Measurements from ENCODE around the gene SPOCK1.

SPOCK1 gene

DNA sequence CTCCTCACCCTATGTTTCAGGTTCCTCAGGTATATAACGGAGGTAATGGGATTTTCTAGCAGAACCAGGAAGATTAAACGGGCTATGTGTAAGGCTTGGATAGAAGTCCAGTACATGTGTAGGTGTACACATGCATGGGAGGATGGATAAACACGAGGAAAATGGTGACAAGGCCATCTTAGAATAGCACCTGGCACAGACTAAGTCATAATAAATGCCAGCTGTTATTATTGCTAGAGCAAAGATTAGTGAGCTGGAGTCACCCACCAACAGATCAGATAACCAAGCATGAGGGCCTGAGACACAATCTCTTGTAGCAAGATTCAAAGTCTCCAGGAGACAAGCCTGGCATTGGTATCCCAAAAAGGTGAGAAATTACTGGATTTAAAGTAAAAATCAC, 21.1 kb downstream of the SPOCK1 start:
- ATAC-seq (replicated peaks) (no peak), DNase-seq (no peak)
- no peaks in the 10 kb centered on the region for H3K4me1 Mint-ChIP-seq
- peaks cover 0 to 2% of the 10 kb centered on the region in 2 donors for H3K9me3 Mint-ChIP-seq
- peaks cover 3 to 11% of the 10 kb centered on the region in 2 donors for H3K27me3 Mint-ChIP-seq
- H3K36me3 Mint-ChIP-seq = no peaks in the 10 kb centered on the region
- H3K4me3 Mint-ChIP-seq = no peak overlapping the region
- H3K27ac Mint-ChIP-seq = no peak overlapping the region

DNA sequence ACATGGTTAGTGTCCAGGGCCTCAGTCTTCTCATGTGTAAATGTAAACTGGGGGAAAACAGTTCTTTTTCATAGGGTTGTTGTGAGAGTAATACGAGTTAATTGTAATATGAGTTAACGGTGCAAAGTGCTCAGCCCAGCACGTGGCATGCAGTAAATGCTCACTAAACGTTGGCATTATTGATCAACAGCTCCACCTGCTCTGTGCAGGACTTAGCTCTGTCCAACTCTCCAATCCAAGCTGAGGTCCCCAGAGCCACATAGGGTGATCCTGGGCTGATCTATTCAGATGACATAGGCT, 28.3 kb downstream of the SPOCK1 start:
- peaks cover 20 to 27% of the 10 kb centered on the region in 2 donors for H3K27me3 Mint-ChIP-seq

DNA sequence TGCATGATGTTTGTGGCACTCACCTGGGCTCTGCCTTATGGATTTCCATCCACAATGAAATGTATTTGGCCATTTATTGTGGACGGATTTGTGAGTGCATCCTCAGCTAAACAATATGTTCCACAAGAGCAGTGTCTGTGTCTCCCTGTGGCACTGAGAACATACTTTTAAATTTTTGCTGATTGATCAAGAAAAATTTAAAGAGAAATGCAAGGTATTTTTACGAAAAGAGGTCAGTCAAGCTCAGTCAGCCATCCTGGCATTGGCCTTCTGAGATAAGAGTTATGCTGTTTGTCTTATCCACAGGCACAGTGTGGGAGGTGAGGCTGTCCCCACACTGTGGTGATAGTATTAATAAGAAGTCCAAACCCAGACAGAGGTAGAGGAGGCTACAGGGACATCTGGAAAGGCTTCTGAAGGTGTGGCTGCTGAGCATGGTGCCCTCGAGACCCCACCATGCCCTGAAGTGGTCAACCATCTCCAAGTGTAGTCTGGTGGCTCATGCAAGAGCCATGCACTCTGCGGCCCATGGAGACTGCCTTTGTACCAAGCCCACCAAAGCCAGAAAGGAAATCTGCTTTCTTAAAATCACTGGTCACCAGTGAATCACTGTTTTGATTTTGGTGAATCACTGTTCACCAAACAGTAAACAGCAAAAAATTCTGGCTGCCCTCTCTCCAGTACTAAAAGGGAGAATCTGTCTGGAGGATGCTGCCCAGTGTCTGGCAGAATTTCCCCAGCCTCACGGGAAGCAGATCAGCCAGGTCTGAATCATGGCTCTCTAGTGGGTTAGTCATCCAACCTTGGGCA, 28.8 kb downstream of the SPOCK1 start:
- peaks cover 20 to 27% of the 10 kb centered on the region in 2 donors for H3K27me3 Mint-ChIP-seq
- ATAC-seq (replicated peaks) = no peak
- no peak overlapping the region for H3K27ac Mint-ChIP-seq
- H3K9me3 Mint-ChIP-seq = peaks cover 0 to 2% of the 10 kb centered on the region in 2 donors
- no peak for DNase-seq
- H3K4me1 Mint-ChIP-seq = no peaks in the 10 kb centered on the region
- no peak overlapping the region for H3K4me3 Mint-ChIP-seq
- H3K36me3 Mint-ChIP-seq = no peaks in the 10 kb centered on the region

More for the DNA sequence above, 28.3 kb downstream of the SPOCK1 start:
- no peak overlapping the region for H3K4me3 Mint-ChIP-seq
- H3K9me3 Mint-ChIP-seq = peaks cover 0 to 2% of the 10 kb centered on the region in 2 donors
- DNase-seq (no peak), ATAC-seq (replicated peaks) (no peak)
- no peaks in the 10 kb centered on the region for H3K4me1 Mint-ChIP-seq
- no peak overlapping the region for H3K27ac Mint-ChIP-seq
- no peaks in the 10 kb centered on the region for H3K36me3 Mint-ChIP-seq

DNA sequence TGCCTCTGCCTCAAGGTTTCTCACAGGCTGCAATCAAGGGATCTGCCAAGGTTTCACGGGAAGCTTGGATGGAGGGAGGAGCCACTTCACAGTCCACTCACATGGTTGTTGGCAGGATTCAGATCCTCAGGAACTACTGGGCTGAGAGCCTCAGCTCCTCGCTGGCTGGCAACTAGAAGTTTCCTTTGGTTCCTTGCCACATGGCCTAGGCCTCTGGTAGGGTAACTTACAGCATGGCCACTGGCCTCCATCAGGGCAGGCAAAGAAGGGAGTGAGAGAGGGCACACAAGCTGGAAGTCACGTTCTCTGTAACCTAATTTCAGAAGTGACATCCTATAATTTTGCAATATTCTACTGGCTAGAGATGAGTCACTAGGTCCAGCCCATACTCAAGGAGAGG, 32.2 kb downstream of the SPOCK1 start:
- Mint-ChIP-seq H3K4me3 (no peak overlapping the region), H3K4me1 (no peaks in the 10 kb centered on the region), H3K27ac (no peak overlapping the region), H3K27me3 (peaks cover 8 to 24% of the 10 kb centered on the region in 2 donors), H3K36me3 (no peaks in the 10 kb centered on the region), H3K9me3 (no peaks in the 10 kb centered on the region)
- no peak for DNase-seq
- ATAC-seq (replicated peaks) = no peak

DNA sequence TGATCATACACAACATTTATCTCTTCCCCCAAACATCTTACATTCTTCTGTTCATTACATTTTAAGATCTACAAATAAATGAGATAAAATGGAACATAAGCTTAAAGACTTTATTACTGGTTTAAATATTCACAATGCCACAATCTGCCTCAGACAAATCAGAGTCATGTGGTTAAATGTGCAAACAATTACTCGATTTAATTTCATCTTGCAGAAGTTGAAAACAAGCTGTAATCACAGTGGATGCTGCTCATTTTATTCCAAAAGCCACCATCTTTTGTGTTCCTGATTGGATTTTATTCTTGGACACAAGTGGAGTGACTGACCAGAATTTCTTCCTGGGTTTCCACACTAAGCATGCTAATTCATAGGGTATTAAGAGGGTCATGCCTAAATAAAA, 33.2 kb downstream of the SPOCK1 start:
- ATAC-seq (replicated peaks) = no peak

DNA sequence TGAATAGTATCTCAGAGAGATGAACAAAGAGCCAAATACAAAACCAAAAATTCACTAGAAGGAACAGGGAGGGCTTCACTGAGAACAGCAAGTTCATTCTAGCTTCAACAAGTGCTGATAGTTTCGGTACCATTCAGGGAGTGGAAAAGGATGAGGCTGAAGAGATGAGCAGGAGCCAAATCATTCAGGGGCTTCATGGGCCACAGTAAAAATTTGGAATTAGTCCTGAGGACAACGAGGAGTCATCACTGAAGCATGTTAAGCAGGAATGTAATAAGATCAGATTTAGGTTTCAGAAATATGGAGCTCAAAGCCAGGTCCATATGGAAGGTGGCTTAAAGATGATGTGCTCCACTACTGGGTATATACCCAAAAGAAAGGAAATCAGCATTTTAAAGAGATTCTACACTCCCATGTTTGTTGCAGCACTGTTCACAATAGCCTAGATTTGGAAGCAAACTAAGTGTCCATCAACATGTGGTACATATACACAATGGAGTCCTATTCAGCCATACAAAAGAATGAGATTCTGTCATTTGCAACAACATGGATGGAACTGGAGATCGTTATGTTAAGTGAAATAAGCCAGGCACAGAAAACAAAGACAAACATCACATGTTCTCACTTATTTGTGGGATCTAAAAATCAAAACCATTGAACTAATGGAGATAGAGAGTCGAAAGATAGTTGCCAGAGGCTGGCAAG, 36.2 kb downstream of the SPOCK1 start:
- ATAC-seq (replicated peaks) = no peak
- Mint-ChIP-seq H3K4me3 (no peak overlapping the region), H3K4me1 (no peaks in the 10 kb centered on the region), H3K27me3 (peaks cover 0 to 13% of the 10 kb centered on the region in 2 donors), H3K9me3 (no peaks in the 10 kb centered on the region), H3K36me3 (no peaks in the 10 kb centered on the region), H3K27ac (no peak overlapping the region)
- DNase-seq = no peak

More for the DNA sequence above, 33.2 kb downstream of the SPOCK1 start:
- no peak for DNase-seq
- Mint-ChIP-seq H3K4me3 (no peak overlapping the region), H3K27ac (no peak overlapping the region), H3K27me3 (peaks cover 0 to 18% of the 10 kb centered on the region in 2 donors), H3K36me3 (no peaks in the 10 kb centered on the region), H3K9me3 (no peaks in the 10 kb centered on the region), H3K4me1 (no peaks in the 10 kb centered on the region)

DNA sequence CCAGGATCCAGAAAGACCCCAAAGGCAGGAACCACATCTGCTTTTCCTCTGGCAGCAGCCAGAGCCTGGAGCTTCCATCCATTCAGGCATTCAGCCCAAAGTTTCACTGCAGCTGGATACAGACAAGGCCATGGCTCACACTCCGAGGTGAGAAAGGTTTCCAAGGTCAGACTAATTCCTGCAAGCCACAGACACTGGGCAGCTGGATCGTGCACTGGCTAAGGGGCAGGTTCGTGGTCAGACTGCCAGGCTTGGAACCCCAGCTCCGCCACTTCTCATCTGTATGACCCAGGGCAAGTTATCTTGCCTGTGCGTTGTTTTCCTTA, 36.9 kb downstream of the SPOCK1 start:
- Mint-ChIP-seq H3K4me1 (no peaks in the 10 kb centered on the region), H3K36me3 (no peaks in the 10 kb centered on the region), H3K4me3 (no peak overlapping the region), H3K9me3 (no peaks in the 10 kb centered on the region), H3K27ac (no peak overlapping the region), H3K27me3 (peaks cover 0 to 13% of the 10 kb centered on the region in 2 donors)
- DNase-seq = no peak
- ATAC-seq (replicated peaks) = no peak

DNA sequence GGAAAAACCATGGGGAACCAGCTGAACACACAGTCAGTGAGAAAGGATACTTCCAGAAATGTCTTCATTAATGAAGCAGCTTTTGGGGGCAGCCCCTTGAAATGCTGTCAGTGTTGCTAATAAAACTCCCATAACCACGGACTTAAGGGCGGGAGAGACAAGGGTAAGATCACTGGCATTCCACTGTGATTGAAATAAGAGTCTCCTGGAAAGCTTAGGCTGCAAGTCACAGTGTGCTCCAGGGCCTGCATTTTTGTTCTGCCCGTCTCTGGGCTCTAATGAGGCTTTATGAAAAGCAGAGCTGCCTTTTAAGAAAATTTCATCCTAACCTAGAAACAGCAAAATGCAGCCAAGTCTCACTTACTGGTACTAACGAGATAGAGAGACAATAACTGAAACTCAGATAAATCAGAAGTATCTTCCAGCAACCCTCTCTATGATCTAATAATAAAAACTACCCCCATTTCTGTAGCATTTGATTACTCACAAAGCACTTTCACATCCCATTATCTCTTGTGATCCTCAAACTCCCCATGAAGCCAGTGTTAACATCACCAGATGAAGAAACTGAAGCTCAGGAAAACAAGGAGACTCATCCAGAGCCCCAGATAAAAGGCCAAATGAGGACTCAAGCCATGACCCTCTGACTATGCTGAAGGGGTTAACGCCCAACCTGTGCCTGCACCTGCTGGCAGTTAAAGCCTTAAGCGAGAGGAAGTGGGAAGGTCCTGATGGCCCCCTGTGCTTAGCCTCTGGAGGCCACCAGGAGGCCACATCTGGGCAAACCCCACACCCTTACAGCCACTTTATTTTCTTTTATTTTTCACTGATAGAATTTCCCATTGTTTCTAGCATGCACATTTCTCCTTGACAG, 37.5 kb downstream of the SPOCK1 start:
- Mint-ChIP-seq H3K9me3 (no peaks in the 10 kb centered on the region), H3K4me3 (no peak overlapping the region), H3K27me3 (peaks cover 0 to 13% of the 10 kb centered on the region in 2 donors), H3K27ac (no peak overlapping the region), H3K36me3 (no peaks in the 10 kb centered on the region), H3K4me1 (no peaks in the 10 kb centered on the region)
- ATAC-seq (replicated peaks) = no peak
- no peak for DNase-seq

DNA sequence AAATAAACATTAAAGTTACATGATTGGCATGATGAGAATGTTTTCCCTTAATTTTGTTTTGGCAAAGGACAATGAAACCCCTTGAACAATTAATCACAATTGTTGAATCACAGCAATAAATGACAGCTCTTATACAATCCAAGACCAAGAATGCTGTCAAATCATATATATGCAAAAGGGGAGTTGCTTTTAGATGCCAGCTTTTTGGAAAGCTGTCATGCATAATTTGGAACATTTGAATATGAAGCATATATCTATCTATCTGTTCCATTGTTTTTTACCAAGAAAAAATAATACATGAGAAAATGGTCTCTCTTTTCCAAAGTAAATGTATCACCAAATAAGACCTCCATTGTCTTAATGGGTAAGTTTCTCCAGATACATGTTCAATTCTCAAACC, 44.5 kb downstream of the SPOCK1 start:
- DNase-seq = no peak
- H3K4me1 Mint-ChIP-seq = no peaks in the 10 kb centered on the region
- H3K4me3 Mint-ChIP-seq = no peak overlapping the region
- peaks cover 0 to 3% of the 10 kb centered on the region in 2 donors for H3K9me3 Mint-ChIP-seq
- no peak for ATAC-seq (replicated peaks)
- H3K27me3 Mint-ChIP-seq = peaks cover 0 to 6% of the 10 kb centered on the region in 2 donors
- no peaks in the 10 kb centered on the region for H3K36me3 Mint-ChIP-seq
- no peak overlapping the region for H3K27ac Mint-ChIP-seq

DNA sequence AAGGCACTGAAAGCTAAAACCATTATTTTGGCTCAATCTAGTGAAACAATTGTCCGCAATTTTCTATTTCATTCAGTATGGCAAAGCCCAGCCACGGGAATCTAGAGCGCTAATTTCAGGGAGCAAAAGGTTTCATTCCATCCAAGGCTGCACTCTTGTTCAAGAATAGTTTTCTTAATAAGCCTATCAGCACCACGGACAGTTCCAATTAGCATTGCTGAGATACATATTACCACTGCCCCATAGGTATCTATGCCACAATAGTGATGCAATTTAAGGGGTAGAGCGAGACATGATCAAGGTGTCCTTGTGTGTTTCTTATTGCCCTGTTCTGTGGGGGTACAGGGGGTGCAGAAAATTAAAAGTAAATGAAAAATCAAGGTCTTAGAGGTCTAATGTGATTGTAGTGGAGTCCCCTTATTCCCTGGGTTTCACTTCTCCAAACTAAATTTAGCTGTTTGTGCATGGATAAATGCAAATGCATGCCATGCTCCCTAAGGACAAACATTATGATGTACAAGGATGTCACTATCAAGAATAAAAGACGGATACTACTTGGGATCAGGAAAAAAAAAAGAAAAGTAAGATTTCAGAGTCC, 45.5 kb downstream of the SPOCK1 start:
- DNase-seq (no peak), ATAC-seq (replicated peaks) (no peak)
- no peaks in the 10 kb centered on the region for H3K36me3 Mint-ChIP-seq
- H3K4me1 Mint-ChIP-seq = no peaks in the 10 kb centered on the region
- H3K27me3 Mint-ChIP-seq = peaks cover 0 to 6% of the 10 kb centered on the region in 2 donors
- no peak overlapping the region for H3K4me3 Mint-ChIP-seq
- no peak overlapping the region for H3K27ac Mint-ChIP-seq
- peaks cover 0 to 3% of the 10 kb centered on the region in 2 donors for H3K9me3 Mint-ChIP-seq

DNA sequence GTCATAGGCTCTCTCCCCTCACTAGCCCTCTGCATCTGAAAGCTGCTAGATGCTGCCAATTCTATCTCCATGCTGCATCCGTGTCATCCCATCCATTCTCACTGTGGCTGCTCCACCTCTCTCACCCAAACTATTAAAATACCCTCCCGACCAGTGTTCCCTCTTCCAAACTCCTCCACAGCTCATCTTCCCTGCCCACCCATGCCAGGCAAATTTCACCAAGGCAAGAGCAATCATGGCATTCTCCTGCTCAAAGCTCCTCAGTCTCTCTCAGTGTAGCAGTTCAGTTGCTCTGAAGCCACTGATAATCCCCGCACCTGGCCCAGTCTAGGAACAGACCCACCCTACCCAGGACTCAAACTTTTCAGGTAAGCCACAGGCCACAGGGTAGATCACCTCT, 48.4 kb downstream of the SPOCK1 start:
- Mint-ChIP-seq H3K9me3 (peaks cover 0 to 3% of the 10 kb centered on the region in 2 donors), H3K36me3 (no peaks in the 10 kb centered on the region), H3K4me3 (no peak overlapping the region), H3K27me3 (peaks cover 0 to 6% of the 10 kb centered on the region in 2 donors), H3K4me1 (no peaks in the 10 kb centered on the region), H3K27ac (no peak overlapping the region)
- no peak for DNase-seq
- no peak for ATAC-seq (replicated peaks)

DNA sequence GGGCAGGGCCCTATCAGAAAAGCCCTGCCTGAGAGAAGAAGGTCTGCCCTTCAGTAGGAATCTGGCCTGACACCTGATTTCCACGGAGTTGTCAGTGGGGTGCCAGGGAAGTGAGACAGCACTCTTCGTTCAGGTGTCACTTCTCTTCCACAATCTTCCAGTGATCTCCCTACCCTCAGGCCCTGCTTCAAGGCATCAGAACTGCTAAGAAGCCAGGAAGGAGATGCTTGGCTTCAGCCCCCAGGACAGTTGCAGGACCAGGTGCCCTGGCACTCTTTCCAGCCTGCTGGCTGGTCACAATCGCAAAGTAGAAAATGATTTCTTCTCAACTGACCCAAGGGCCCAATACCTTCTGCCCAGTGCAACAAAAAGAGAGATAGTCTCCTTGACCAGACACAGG, 50.3 kb downstream of the SPOCK1 start:
- H3K27ac Mint-ChIP-seq = no peak overlapping the region
- DNase-seq (no peak), ATAC-seq (replicated peaks) (no peak)
- H3K4me1 Mint-ChIP-seq = no peaks in the 10 kb centered on the region
- H3K9me3 Mint-ChIP-seq = peaks cover 0 to 3% of the 10 kb centered on the region in 2 donors
- H3K4me3 Mint-ChIP-seq = no peak overlapping the region
- H3K27me3 Mint-ChIP-seq = peaks cover 4 to 10% of the 10 kb centered on the region in 2 donors
- no peaks in the 10 kb centered on the region for H3K36me3 Mint-ChIP-seq

DNA sequence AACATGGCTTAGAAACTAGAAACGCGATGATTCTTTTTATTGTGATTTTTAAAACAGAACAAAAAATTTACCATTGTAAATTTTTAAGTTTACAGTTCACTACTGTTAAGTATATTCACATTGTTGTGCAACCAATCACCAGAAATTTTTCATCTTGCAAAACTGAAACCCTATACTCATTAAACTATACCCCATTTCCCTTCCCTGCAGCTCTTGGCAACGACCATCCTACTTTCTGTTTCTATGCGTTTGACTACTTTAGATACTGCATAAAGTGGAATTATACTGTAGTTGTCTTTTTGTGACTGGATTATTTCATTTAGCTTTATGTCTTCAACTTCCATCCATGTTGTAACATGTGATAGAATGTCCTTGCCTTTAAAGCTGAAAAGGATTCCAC, 52.5 kb downstream of the SPOCK1 start:
- Mint-ChIP-seq H3K4me3 (no peak overlapping the region), H3K4me1 (no peaks in the 10 kb centered on the region), H3K27me3 (peaks cover 4 to 11% of the 10 kb centered on the region in 2 donors), H3K9me3 (peaks cover 0 to 3% of the 10 kb centered on the region in 2 donors), H3K36me3 (no peaks in the 10 kb centered on the region), H3K27ac (no peak overlapping the region)
- ATAC-seq (replicated peaks) (no peak), DNase-seq (no peak)

DNA sequence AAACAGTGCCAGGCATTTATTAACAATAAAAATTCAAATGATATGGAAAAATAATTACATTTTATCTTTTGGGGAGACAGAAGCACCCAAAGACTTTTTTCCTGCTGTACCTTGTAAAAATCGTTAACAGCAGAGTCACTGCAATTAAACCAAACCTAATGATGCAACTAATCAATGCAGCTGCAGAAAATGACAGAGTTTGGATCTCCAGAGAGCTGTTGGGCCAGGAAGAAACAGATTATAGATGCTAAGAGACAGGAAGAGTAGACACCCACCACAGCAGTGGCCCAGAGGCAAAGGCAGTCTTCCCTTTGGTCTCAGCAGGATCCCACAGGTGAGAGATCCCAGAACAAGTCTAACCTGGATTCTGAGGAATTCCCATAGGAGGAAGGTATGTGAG, 53.0 kb downstream of the SPOCK1 start:
- H3K9me3 Mint-ChIP-seq = peaks cover 0 to 3% of the 10 kb centered on the region in 2 donors
- H3K4me3 Mint-ChIP-seq = no peak overlapping the region
- H3K4me1 Mint-ChIP-seq = no peaks in the 10 kb centered on the region
- H3K27ac Mint-ChIP-seq = no peak overlapping the region
- DNase-seq (no peak), ATAC-seq (replicated peaks) (no peak)
- peaks cover 4 to 11% of the 10 kb centered on the region in 2 donors for H3K27me3 Mint-ChIP-seq
- no peaks in the 10 kb centered on the region for H3K36me3 Mint-ChIP-seq

All from stimulated activated naive B cell treated with anti-CD40 and anti-IgM and Interleukin-4, amounts not matched to agents 10 μg/mL and 1 μg/mL and 100 μg/mL, for 72 hours (primary cell).